T-cell (primary cell): ENCODE results near the gene SERINC2. TPM values are rescaled to one million over a fixed set of nuclear protein-coding genes. Genes with fewer than 3 reads are reported as not detected.

Experiments
- ATAC-seq, 4 experiments: fragments of 200-7000 bp in 3 of 4; fragments of 150-1000 bp in 1 of 4; cut with Tn5 transposase; replicated peaks in 1 of 4; 1 replicate in 3 of 4; 2 replicates in 1 of 4; pipeline ENCODE4 v1.10.0; 2021; ENCODE audit warnings: moderate library complexity in 3 of 4, mild to moderate bottlenecking in 2 of 4, moderate number of reproducible peaks in 1 of 4
- CTCF ChIA-PET, 2 donors: fragments of 300-600 bp; sonication (Branson Sonifier 250); formaldehyde crosslinking; loops; one replicate each; lab custom pipeline; 2022; ENCODE audit warnings: antibody characterized with exemption in 2 of 2; lab: Charles Lee
- POLR2A ChIA-PET, 2 donors: fragments of 300-600 bp; sonication (Branson Sonifier 250); formaldehyde crosslinking; loops; one replicate each; lab custom pipeline; 2022; ENCODE audit warnings: antibody characterized with exemption in 2 of 2; lab: Charles Lee
- DNase-seq, 35 experiments: peaks; one replicate each; pipeline versions ENCODE4 v3.0.0 to v3.0.0-alpha.2; 2013 to 2023
- H3K27ac ChIP-seq: one replicate; pipeline ENCODE4 v1.5.1; 2013; ENCODE audit warnings: low read length
- H3K27me3 ChIP-seq, 2 experiments: replicated peaks in 1 of 2; 1 replicate in 1 of 2; 2 replicates in 1 of 2; pipeline versions ENCODE4 v1.6.1 to v1.7.0; 2013; ENCODE audit warnings: low read length in 1 of 2, mixed read lengths in 1 of 2; ENCODE audit not compliant: control insufficient read depth in 2 of 2, insufficient read depth in 2 of 2; ENCODE audit errors: extremely low read depth in 1 of 2
- H3K36me3 ChIP-seq, 2 donors: 1 replicate in 1 of 2; 2 replicates in 1 of 2; pipeline versions ENCODE4 v1.6.1 to v1.7.0; 2013; ENCODE audit warnings: low read length in 1 of 2; ENCODE audit not compliant: control insufficient read depth in 2 of 2, insufficient read depth in 1 of 2; ENCODE audit errors: extremely low read depth in 1 of 2
- H3K4me1 ChIP-seq, 2 experiments: 1 replicate in 1 of 2; 2 replicates in 1 of 2; pipeline versions ENCODE4 v1.6.1 to v1.7.0; 2013; ENCODE audit warnings: low read length in 2 of 2, mixed read lengths in 1 of 2; ENCODE audit not compliant: insufficient read depth in 2 of 2, control insufficient read depth in 1 of 2; ENCODE audit errors: extremely low read depth in 1 of 2
- H3K4me3 ChIP-seq, 2 donors: 1 replicate in 1 of 2; 2 replicates in 1 of 2; pipeline versions ENCODE4 v1.5.1 to v1.7.0; 2013; ENCODE audit warnings: mild to moderate bottlenecking in 2 of 2, low read length in 1 of 2, moderate library complexity in 1 of 2; ENCODE audit not compliant: control insufficient read depth in 1 of 2; ENCODE audit errors: extremely low read depth in 1 of 2
- H3K9me3 ChIP-seq: 2 replicates; pipeline ENCODE4 v1.7.0; 2013
- H3K27ac Mint-ChIP-seq, 2 donors: one replicate each; pipeline ENCODE4 v1.8.0; 2020 to 2021; ENCODE audit warnings: mild to moderate bottlenecking in 2 of 2, mixed read lengths in 2 of 2
- H3K27me3 Mint-ChIP-seq, 2 donors: one replicate each; pipeline ENCODE4 v1.8.0; 2021 to 2022; ENCODE audit warnings: mixed read lengths in 2 of 2
- H3K36me3 Mint-ChIP-seq: one replicate; pipeline ENCODE4 v1.8.0; 2021; ENCODE audit warnings: mixed read lengths
- H3K4me1 Mint-ChIP-seq, 3 donors: one replicate each; pipeline ENCODE4 v1.8.0; 2020 to 2022; ENCODE audit warnings: mixed read lengths in 3 of 3, mild to moderate bottlenecking in 1 of 3
- H3K4me3 Mint-ChIP-seq, 3 donors: one replicate each; pipeline ENCODE4 v1.8.0; 2020 to 2022; ENCODE audit warnings: mild to moderate bottlenecking in 3 of 3, mixed read lengths in 3 of 3, moderate library complexity in 3 of 3
- H3K9me3 Mint-ChIP-seq, 3 donors: one replicate each; pipeline ENCODE4 v1.8.0; 2020 to 2022; ENCODE audit warnings: mixed read lengths in 3 of 3
- WGBS: methylation state at CpG from one replicate; pipeline ENCODE4 v1.1.5; 2013; ENCODE audit warnings: missing lambda C conversion rate; ENCODE audit not compliant: insufficient coverage; 5-methylcytosine and 5-hydroxymethylcytosine counted together
- total RNA-seq, 35 experiments: library from RNA in 6 of 35; stranded (reverse) in 6 of 35; fragments of 120-200 nt in 1 of 35; gene quantifications; one replicate each; pipeline versions ENCODE4 v1.2.1 to v1.2.4 and lab custom pipeline; 2013 to 2026

The SERINC2 gene
- total RNA-seq (under 1 TPM in 3 of 5 donors, not detected in 2; 0.26 to 0.82 (median 0.36) TPM), total RNA-seq (lab: John Stamatoyannopoulos, UW) (0 to 1.8 (median 0.12) reads per million in 29 experiments)
- total RNA-seq (2013) = 0.09 TPM

DNA sequence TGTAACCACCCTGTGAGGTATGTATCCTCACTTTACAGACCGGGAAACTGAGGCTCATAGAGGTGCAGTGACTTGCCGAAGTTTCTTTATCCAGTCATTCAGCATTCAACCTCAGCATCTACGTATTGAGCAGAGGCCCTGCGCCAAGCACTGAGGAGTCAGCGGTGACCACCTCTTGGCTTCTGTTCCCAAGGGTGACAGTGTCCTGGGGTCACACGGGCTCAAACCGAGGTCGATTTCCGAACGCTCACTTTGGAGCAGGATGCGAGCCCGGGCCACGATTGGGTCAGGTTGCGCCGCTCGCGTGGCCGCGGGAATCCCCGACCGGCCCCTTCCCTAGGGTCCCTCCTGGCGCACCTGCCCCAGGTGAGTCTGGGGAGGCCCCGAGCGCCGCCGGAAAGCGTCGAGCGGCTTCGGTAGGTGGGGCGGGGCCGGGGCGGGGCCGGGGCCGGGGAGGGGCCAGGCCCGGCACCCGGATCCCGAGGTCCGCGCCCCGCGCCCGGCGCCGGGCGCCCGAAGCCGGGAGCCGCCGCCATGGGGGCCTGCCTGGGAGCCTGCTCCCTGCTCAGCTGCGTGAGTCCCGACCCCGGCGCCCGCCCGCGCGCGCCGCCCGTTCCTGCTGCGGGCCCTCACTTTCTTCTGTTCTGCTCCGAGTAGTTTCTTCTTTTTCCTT lies at the start of gene SERINC2:
Gene SERINC2 (plus strand): TSS at position 482 of the 673 bp plus-strand sequence. CDS start 53 bp downstream, at position 535.
- Mint-ChIP-seq H3K9me3 (no peaks in the 10 kb centered on the region), H3K4me3 (peak within 1 kb of the TSS; percentile 71 to 94 (median 89)), H3K27me3 (peaks cover 73 to 80% of the 10 kb centered on the region in 2 donors), H3K36me3 (no peaks in the 10 kb centered on the region), H3K27ac (peak within 1 kb of the TSS in 1 of 2 donors; percentile 44), H3K4me1 (peaks cover 10 to 12% (median 11%) of the 10 kb centered on the region in 3 donors)
- Histone ChIP-seq H3K27me3 (peaks cover 6 to 77% of the 10 kb centered on the region in 2 experiments), H3K4me1 (peaks cover 0 to 15% of the 10 kb centered on the region in 2 experiments), H3K27ac (no peak within 1 kb of the TSS), H3K36me3 (no peaks in the 10 kb centered on the region), H3K4me3 (peak within 1 kb of the TSS; percentile 21 to 66), H3K9me3 (no peaks in the 10 kb centered on the region)
- CTCF ChIA-PET = no interaction called here
- ATAC-seq (peak; percentile 70 to 89 (median 80)), DNase-seq (peak in 13 of 35 experiments; percentile 5 to 38 (median 15))
- 3% methylated on average over 57 of the region's 63 CpGs for WGBS
- POLR2A ChIA-PET = no interaction called here

DNA sequence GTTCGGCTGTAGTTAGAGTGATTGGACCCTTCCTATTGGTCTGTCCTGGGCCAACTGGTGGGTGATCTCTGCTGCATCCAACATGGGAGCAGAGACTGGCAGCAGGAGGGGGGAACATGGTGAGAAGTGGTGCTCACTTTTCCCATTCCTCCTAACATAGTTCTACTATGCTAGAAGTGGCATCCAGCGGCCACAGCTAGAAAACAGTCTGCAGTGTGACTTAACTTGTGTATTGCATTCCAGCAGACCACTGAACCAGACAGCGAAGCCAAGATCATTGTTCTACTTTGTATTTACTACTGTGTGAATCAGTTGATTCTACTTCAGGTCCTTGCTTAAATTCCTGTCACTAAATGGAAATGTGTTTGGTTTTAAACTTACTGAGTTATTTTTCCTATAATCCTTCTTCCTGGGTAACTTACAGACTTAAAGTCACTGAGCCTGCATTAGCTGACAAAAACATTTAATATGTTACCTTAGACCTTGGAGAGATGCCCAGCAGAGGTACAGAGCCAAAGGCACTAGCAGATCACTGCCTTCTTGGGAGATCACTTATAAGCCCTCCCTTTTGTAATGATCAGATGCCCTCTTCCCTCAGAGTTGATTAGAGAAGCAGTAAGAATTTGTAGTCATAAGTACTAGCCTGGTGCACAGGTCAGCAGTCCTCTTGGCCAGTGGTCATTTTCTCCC lies 48.3 kb upstream of the SERINC2 start:
- no peaks in the 10 kb centered on the region for H3K9me3 ChIP-seq
- WGBS = 100% methylated on average over 3 of the region's 3 CpGs
- H3K4me1 ChIP-seq = no peaks in the 10 kb centered on the region
- H3K36me3 Mint-ChIP-seq = peaks cover 51% of the 10 kb centered on the region
- no peaks in the 10 kb centered on the region for H3K9me3 Mint-ChIP-seq
- no peak overlapping the region for H3K27ac ChIP-seq
- ChIA-PET POLR2A (no interaction called here), CTCF (no interaction called here)
- H3K36me3 ChIP-seq = peaks cover 0 to 36% of the 10 kb centered on the region in 2 donors
- H3K4me3 ChIP-seq = no peak overlapping the region
- H3K4me1 Mint-ChIP-seq = no peaks in the 10 kb centered on the region
- H3K27ac Mint-ChIP-seq = no peak overlapping the region
- no peak for DNase-seq
- H3K4me3 Mint-ChIP-seq = no peak overlapping the region
- H3K27me3 Mint-ChIP-seq = no peaks in the 10 kb centered on the region
- no peak for ATAC-seq
- H3K27me3 ChIP-seq = no peaks in the 10 kb centered on the region

DNA sequence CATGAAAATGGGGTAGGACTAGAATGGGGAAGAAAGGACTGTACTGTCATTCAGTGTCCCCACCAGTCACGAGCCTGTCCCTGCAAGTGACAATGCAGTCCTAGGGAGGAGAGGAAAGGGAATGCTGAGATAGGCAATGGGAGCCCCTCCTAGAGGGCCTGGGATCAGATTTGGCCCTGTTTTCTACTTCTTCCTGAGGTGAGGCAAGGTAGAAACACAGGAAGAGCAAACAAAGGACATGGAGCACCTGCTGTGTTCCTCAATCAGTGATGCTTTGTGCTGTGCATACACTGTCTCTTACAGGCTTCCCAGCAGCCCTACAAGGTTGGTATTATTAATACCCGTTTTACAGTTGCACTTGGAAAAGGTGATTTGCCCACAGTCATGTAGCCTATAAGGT lies 46.2 kb upstream of the SERINC2 start:
- ATAC-seq = no peak
- 75% methylated on average over 1 of the region's 2 CpGs for WGBS
- no peak overlapping the region for H3K27ac ChIP-seq
- DNase-seq = no peak
- no peak overlapping the region for H3K4me3 ChIP-seq
- H3K36me3 ChIP-seq = peaks cover 0 to 25% of the 10 kb centered on the region in 2 donors
- POLR2A ChIA-PET = no interaction called here
- no peak overlapping the region for H3K27ac Mint-ChIP-seq
- H3K4me1 Mint-ChIP-seq = no peaks in the 10 kb centered on the region
- peaks cover 38% of the 10 kb centered on the region for H3K36me3 Mint-ChIP-seq
- no peaks in the 10 kb centered on the region for H3K27me3 Mint-ChIP-seq
- CTCF ChIA-PET = no interaction called here
- H3K4me1 ChIP-seq = no peaks in the 10 kb centered on the region
- H3K9me3 ChIP-seq = no peaks in the 10 kb centered on the region
- H3K27me3 ChIP-seq = no peaks in the 10 kb centered on the region
- no peaks in the 10 kb centered on the region for H3K9me3 Mint-ChIP-seq
- no peak overlapping the region for H3K4me3 Mint-ChIP-seq

DNA sequence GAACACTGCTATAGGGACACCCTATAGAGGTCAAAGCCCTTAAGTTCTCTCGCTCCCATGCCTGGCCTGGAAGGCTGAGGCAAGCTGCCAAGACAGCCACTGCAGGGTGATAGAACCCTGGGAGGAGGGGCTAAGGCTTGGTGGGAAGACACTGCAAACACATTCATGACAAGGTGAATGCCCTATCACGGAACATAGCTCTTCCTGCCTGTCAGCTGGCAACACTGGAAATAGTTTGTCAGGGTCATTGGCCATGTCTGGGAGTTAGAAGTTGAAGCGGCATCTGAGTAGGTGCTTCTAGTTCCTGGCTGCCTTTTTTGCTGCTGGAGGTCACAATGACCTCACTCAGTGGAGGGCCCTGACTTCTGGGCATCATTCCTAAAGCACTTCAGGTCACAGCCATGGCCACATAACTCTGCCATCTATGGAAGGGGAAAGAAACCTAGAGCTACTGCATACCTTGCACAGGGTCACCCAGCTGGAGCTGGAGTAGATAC lies 44.4 kb upstream of the SERINC2 start:
- Mint-ChIP-seq H3K9me3 (no peaks in the 10 kb centered on the region), H3K4me3 (no peak overlapping the region), H3K36me3 (peaks cover 31% of the 10 kb centered on the region), H3K27me3 (peaks cover 0 to 2% of the 10 kb centered on the region in 2 donors), H3K4me1 (peaks cover 10 to 15% (median 14%) of the 10 kb centered on the region in 3 donors), H3K27ac (no peak overlapping the region)
- Histone ChIP-seq H3K27me3 (peaks cover 0 to 11% of the 10 kb centered on the region in 2 experiments), H3K9me3 (no peaks in the 10 kb centered on the region), H3K4me3 (no peak overlapping the region), H3K36me3 (peaks cover 0 to 22% of the 10 kb centered on the region in 2 donors), H3K4me1 (peaks cover 0 to 11% of the 10 kb centered on the region in 2 experiments), H3K27ac (no peak overlapping the region)
- ATAC-seq (no peak), DNase-seq (no peak)
- ChIA-PET POLR2A (no interaction called here), CTCF (no interaction called here)
- 100% methylated on average over 3 of the region's 3 CpGs for WGBS

DNA sequence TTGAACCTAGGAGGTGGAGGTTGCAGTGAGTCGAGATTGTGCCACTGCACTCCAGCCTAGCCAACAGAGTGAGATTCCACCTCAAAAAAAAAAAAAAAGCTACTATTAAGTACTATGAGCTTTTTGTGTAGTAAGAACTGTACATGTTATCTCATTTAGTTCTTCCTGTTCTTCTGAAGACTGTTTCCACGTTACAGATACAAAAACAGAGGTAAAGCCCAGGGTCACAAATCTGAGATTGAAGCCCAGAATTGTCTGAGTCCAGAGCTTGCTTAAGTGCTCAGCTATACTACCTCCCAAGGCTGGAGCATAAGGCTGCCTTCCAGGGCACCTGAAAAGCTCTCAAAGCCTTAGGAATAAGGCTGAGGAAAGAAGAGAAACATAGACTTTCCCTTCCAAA lies 43.0 kb upstream of the SERINC2 start:
- Histone ChIP-seq H3K27ac (no peak overlapping the region), H3K27me3 (peaks cover 0 to 11% of the 10 kb centered on the region in 2 experiments), H3K9me3 (no peaks in the 10 kb centered on the region), H3K4me1 (peaks cover 0 to 13% of the 10 kb centered on the region in 2 experiments), H3K36me3 (peaks cover 0 to 11% of the 10 kb centered on the region in 2 donors), H3K4me3 (no peak overlapping the region)
- DNase-seq = no peak
- H3K27ac Mint-ChIP-seq = no peak overlapping the region
- peaks cover 17% of the 10 kb centered on the region for H3K36me3 Mint-ChIP-seq
- no peak for ATAC-seq
- no peak overlapping the region for H3K4me3 Mint-ChIP-seq
- no peaks in the 10 kb centered on the region for H3K9me3 Mint-ChIP-seq
- ChIA-PET POLR2A (interaction anchor here in 1 of 2 donors (0.6 kb wide), 1 partner anchor 420 kb away, joined by 3 read pairs; no protein-coding TSS in a partner anchor), CTCF (interaction anchor here (0.6 to 0.8 kb wide), 4 partner anchors 10 to 1640 kb away, joined by 3 to 5 read pairs (median 4); no protein-coding TSS in a partner anchor)
- peaks cover 0 to 2% of the 10 kb centered on the region in 2 donors for H3K27me3 Mint-ChIP-seq
- no CpG with 5 or more reads among the region's 2 CpGs for WGBS
- H3K4me1 Mint-ChIP-seq = peaks cover 12 to 19% (median 17%) of the 10 kb centered on the region in 3 donors

DNA sequence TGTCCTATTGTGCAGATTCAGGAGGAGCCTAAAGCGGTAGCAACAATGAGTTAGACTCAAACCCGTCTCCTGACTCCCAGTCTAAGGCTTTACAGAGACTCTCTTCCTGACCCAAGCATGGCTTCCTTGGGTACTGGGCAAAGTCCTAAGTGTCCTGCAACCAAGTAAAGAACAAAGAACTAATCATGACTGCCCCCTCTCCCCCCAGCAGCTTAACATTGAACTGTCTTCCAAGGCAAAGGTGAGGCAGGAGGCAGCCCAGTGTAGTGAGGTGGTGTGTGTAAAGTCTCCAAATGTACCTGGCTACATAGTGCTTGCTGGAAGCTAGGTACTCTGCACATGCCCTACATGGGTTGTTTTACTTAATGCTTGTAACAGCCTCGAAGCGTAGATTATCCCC lies 42.4 kb upstream of the SERINC2 start:
- Mint-ChIP-seq H3K27ac (no peak overlapping the region), H3K4me3 (no peak overlapping the region), H3K36me3 (peaks cover 14% of the 10 kb centered on the region), H3K9me3 (no peaks in the 10 kb centered on the region), H3K4me1 (peaks cover 12 to 19% (median 17%) of the 10 kb centered on the region in 3 donors), H3K27me3 (peaks cover 0 to 2% of the 10 kb centered on the region in 2 donors)
- H3K27me3 ChIP-seq = peaks cover 0 to 11% of the 10 kb centered on the region in 2 experiments
- DNase-seq (no peak), ATAC-seq (no peak)
- no peaks in the 10 kb centered on the region for H3K9me3 ChIP-seq
- no peak overlapping the region for H3K27ac ChIP-seq
- H3K36me3 ChIP-seq = peaks cover 0 to 6% of the 10 kb centered on the region in 2 donors
- CTCF ChIA-PET = interaction anchor here (0.6 to 0.8 kb wide), 2 partner anchors 459 to 1641 kb away, joined by 3 to 5 read pairs; no protein-coding TSS in a partner anchor
- peaks cover 0 to 13% of the 10 kb centered on the region in 2 experiments for H3K4me1 ChIP-seq
- WGBS = 100% methylated on average over 4 of the region's 4 CpGs
- H3K4me3 ChIP-seq = no peak overlapping the region
- POLR2A ChIA-PET = interaction anchor here in 1 of 2 donors (0.6 kb wide), 1 partner anchor 421 kb away, joined by 3 read pairs; no protein-coding TSS in a partner anchor
